Tibial nerve (tissue), 4 donors: ENCODE data around the gene METTL13. TPM values are rescaled to one million over a fixed set of nuclear protein-coding genes. Genes with fewer than 3 reads are reported as not detected.

Experiments used
- DNase-seq, 2 donors: peaks; one replicate each; pipeline ENCODE4 v3.0.0-alpha.2; 2019; ENCODE audit warnings: low spot score in 2 of 2
- H3K27ac ChIP-seq, 4 donors: fragments of 200-600 bp; sonication (generic) in 3 of 4; one replicate each; pipeline ENCODE4 v1.5.1; 2017 to 2019; ENCODE audit warnings: mild to moderate bottlenecking in 1 of 4
- H3K27me3 ChIP-seq, 2 donors: fragments of 200-600 bp; sonication (generic) in 1 of 2; one replicate each; pipeline versions ENCODE4 v1.5.1 to v1.6.0; 2017 to 2019
- H3K36me3 ChIP-seq, 3 donors: fragments of 200-600 bp; sonication (generic); one replicate each; pipeline ENCODE4 v1.5.1; 2018 to 2019
- H3K4me1 ChIP-seq, 4 donors: fragments of 200-600 bp; sonication (generic) in 3 of 4; one replicate each; pipeline ENCODE4 v1.5.1; 2017 to 2019
- H3K4me3 ChIP-seq, 4 donors: fragments of 200-600 bp; sonication (generic) in 3 of 4; one replicate each; pipeline ENCODE4 v1.5.1; 2017 to 2019; ENCODE audit warnings: mild to moderate bottlenecking in 1 of 4, moderate library complexity in 1 of 4
- H3K9me3 ChIP-seq, 4 donors: fragments of 200-600 bp; sonication (generic) in 3 of 4; one replicate each; pipeline ENCODE4 v1.5.1; 2017 to 2019
- EP300 ChIP-seq, 2 donors: sonication (generic); formaldehyde crosslinking; IDR thresholded peaks; one replicate each; pipeline ENCODE4 v1.6.1; 2017; ENCODE audit warnings: antibody characterized with exemption in 2 of 2, mild to moderate bottlenecking in 1 of 2
- POLR2A ChIP-seq, 2 donors: fragments of 450-650 bp; IDR thresholded peaks; one replicate each; pipeline ENCODE4 v1.6.1; 2017; ENCODE audit warnings: antibody characterized with exemption in 2 of 2, mild to moderate bottlenecking in 2 of 2, moderate library complexity in 2 of 2
- WGBS, 2 donors: methylation state at CpG; one replicate each; pipeline ENCODE4 v1.1.5; 2018; 5-methylcytosine and 5-hydroxymethylcytosine counted together
- total RNA-seq, 4 donors: library from RNA; depleted of rRNA; stranded (reverse); fragments of >200 nt; gene quantifications; one replicate each; pipeline ENCODE4 v1.1.0, GENCODE V29; 2016
- TF ChIP-seq, protein P1 (sequence below), 5 experiments: fragments of 200-600 bp in 3 of 5; fragments of 450-650 bp in 2 of 5; sonication (generic) in 3 of 5; IDR thresholded peaks; one replicate each; pipeline ENCODE4 v1.5.1; 2016 to 2019; ENCODE audit warnings: antibody characterized with exemption in 5 of 5, mild to moderate bottlenecking in 3 of 5, moderate library complexity in 2 of 5

Gene METTL13
- total RNA-seq, 4 donors from 2014 or later = 21.3 to 28.7 (median 24.4) TPM

DNA sequence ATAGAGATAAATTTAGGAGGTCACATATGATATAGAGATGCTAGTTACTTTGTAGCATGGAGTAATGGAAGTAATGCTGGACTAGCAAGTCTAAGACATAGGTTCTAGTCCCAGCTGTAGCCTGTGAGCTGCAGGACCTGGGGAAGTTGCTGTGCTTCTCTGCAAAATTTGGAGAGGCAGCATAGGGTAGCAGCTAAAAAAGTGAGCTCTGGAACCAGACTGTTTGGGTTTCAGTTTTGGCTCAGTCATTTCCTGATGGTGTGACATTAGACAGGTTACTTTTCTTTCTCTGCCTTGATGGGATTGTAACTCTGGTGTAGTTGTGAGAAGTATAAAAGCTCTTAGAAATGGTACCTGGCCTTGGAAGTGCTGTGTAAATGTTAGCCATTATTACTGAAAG is 3.3 kb downstream of the METTL13 start:
- Histone ChIP-seq H3K4me3 (no peak overlapping the region), H3K9me3 (no peaks in the 10 kb centered on the region), H3K4me1 (peaks cover 0 to 52% (median 6%) of the 10 kb centered on the region in 4 donors), H3K27me3 (no peaks in the 10 kb centered on the region), H3K27ac (no peak overlapping the region), H3K36me3 (peaks cover 5 to 65% (median 20%) of the 10 kb centered on the region in 3 donors)
- no peak for DNase-seq
- TF ChIP-seq, protein P1, sequence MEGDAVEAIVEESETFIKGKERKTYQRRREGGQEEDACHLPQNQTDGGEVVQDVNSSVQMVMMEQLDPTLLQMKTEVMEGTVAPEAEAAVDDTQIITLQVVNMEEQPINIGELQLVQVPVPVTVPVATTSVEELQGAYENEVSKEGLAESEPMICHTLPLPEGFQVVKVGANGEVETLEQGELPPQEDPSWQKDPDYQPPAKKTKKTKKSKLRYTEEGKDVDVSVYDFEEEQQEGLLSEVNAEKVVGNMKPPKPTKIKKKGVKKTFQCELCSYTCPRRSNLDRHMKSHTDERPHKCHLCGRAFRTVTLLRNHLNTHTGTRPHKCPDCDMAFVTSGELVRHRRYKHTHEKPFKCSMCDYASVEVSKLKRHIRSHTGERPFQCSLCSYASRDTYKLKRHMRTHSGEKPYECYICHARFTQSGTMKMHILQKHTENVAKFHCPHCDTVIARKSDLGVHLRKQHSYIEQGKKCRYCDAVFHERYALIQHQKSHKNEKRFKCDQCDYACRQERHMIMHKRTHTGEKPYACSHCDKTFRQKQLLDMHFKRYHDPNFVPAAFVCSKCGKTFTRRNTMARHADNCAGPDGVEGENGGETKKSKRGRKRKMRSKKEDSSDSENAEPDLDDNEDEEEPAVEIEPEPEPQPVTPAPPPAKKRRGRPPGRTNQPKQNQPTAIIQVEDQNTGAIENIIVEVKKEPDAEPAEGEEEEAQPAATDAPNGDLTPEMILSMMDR (IDR thresholded peaks at IDR 0.05) = no peak
- TF ChIP-seq EP300 (IDR thresholded peaks at IDR 0.05) (no peak), POLR2A (IDR thresholded peaks at IDR 0.05) (no peak)

DNA sequence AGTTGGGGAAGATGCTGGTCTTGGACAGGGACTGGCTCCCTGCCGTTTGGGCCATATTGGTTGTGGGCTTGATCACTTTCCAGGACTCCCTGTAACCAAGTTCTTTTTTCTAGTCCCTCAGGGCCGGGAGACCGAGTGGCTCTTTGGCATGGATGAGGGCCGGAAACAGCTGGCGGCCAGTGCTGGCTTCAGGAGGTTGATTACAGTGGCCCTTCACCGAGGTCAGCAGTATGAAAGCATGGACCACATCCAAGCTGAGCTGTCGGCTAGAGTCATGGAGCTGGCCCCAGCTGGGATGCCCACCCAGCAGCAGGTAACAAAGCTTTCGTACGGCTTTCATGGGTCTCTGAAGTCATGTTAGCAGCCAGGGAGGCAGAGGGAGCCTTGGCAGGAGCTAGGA is 4.3 kb downstream of the METTL13 start:
- no peak for TF ChIP-seq POLR2A (IDR thresholded peaks at IDR 0.05)
- no peak for TF ChIP-seq EP300 (IDR thresholded peaks at IDR 0.05)
- TF ChIP-seq, protein P1 (IDR thresholded peaks at IDR 0.05) = no peak
- peaks cover 0 to 45% (median 6%) of the 10 kb centered on the region in 4 donors for H3K4me1 ChIP-seq
- no peaks in the 10 kb centered on the region for H3K9me3 ChIP-seq
- no peak for DNase-seq
- H3K36me3 ChIP-seq = peaks cover 5 to 75% (median 20%) of the 10 kb centered on the region in 3 donors
- no peak overlapping the region for H3K4me3 ChIP-seq
- no peak overlapping the region for H3K27ac ChIP-seq
- WGBS, 2 donors = 78 to 82% methylated on average over 9 of the region's 9 CpGs
- H3K27me3 ChIP-seq = no peaks in the 10 kb centered on the region

DNA sequence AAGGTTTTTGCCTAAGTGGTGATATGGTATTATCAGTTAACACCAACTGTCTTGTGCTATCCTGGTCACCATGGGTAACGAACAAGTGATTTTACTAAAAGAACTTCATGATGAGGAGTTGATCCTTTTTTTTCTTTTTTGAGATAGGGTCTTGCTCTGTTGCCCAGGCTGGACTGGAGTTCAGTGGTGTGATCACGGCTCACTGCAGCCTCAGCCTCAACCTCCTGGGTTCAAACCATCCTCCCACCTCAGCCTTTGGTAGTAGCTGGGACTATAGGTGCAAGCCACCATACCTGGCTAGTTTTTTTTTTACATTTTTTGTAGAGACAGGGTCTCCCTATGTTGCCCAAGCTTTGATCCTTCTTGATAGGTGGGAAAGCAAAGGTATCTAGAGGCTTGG is 5.1 kb downstream of the METTL13 start:
- Histone ChIP-seq H3K36me3 (peaks cover 5 to 82% (median 26%) of the 10 kb centered on the region in 3 donors), H3K4me3 (no peak overlapping the region), H3K4me1 (peaks cover 0 to 45% (median 6%) of the 10 kb centered on the region in 4 donors), H3K27ac (no peak overlapping the region), H3K27me3 (no peaks in the 10 kb centered on the region), H3K9me3 (no peaks in the 10 kb centered on the region)
- DNase-seq = no peak
- TF ChIP-seq EP300 (IDR thresholded peaks at IDR 0.05) (no peak), POLR2A (IDR thresholded peaks at IDR 0.05) (no peak)
- TF ChIP-seq, protein P1 (IDR thresholded peaks at IDR 0.05) = no peak
- WGBS, 2 donors = 95 to 96% methylated on average over 2 of the region's 2 CpGs

DNA sequence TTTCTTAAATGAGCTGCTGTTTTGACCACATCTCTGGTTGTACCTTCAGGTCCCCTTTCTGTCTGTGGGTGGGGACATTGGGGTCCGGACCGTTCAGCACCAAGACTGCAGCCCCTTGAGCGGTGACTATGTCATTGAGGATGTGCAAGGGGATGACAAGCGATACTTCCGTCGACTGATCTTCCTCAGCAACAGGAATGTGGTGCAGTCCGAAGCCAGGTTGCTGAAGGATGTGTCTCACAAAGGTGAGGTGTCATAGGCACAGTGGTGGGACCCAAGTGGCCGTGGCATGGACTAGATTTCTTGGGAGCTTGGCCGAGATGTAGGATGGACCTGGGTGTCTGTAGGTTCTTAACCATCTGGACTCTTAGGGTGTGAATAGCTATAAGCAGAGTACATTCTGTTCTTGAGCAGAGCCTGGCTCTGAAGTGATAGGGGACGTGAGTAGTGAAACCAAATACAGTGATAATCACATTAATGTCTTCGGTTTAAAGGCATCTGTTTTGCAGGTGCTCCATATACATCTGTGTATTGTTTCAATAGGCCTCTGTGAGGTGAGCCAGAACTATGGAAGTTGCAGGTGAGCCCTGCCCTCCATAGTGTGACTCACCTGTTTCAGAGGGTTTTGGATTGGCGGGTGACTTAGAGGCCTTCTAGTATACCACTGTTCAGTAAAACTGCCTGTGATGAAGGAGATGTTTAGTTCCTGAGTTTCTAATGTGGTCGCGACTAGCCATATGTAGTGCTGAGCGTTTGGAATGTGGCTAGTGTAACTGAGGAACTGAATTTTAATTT is 6.4 kb downstream of the METTL13 start:
- no peak for DNase-seq
- Histone ChIP-seq H3K9me3 (no peaks in the 10 kb centered on the region), H3K27ac (peak overlapping the region in 1 of 4 donors; percentile 41), H3K4me1 (peaks cover 0 to 35% (median 4%) of the 10 kb centered on the region in 4 donors), H3K36me3 (peaks cover 5 to 96% (median 32%) of the 10 kb centered on the region in 3 donors), H3K4me3 (no peak overlapping the region), H3K27me3 (no peaks in the 10 kb centered on the region)
- no peak for TF ChIP-seq POLR2A (IDR thresholded peaks at IDR 0.05)
- TF ChIP-seq, protein P1 (IDR thresholded peaks at IDR 0.05) = no peak
- no peak for TF ChIP-seq EP300 (IDR thresholded peaks at IDR 0.05)
- WGBS, 2 donors = 92 to 94% methylated on average over 15 of the region's 15 CpGs

DNA sequence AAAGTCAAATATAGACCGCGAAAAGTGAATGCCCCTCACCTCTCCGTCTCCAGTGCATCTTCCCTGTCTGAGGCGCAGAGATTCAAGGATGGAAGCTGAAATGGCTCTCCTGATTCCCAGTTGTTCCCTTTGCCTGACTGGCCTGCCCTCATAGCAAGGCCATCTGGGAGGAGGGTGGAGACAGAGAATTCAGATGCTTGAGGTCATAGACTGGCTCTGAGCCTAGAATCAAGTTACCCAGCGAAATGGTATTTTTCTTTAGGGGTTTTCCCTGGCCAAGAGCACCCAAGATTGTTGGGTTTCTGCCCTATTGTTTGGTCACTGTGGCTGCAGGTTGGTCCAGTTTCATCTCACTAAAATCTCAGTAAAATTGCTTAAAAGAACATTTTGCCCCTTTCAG is 7.2 kb downstream of the METTL13 start:
- H3K4me3 ChIP-seq = no peak overlapping the region
- H3K9me3 ChIP-seq = no peaks in the 10 kb centered on the region
- peaks cover 5 to 100% (median 37%) of the 10 kb centered on the region in 3 donors for H3K36me3 ChIP-seq
- peaks cover 0 to 27% (median 4%) of the 10 kb centered on the region in 4 donors for H3K4me1 ChIP-seq
- DNase-seq = no peak
- H3K27me3 ChIP-seq = no peaks in the 10 kb centered on the region
- TF ChIP-seq, protein P1 (IDR thresholded peaks at IDR 0.05) = no peak
- TF ChIP-seq EP300 (IDR thresholded peaks at IDR 0.05) = no peak
- no peak for TF ChIP-seq POLR2A (IDR thresholded peaks at IDR 0.05)
- WGBS, 2 donors = 79 to 80% methylated on average over 5 of the region's 5 CpGs
- H3K27ac ChIP-seq = peak overlapping the region in 1 of 4 donors; percentile 41
